Endothelial cell of umbilical vein (primary cell): ENCODE measurements around the gene FANCG. TPM values are rescaled to one million over a fixed set of nuclear protein-coding genes. Genes with fewer than 3 reads are reported as not detected.

Source experiments
- BruUV-seq: library from RNA; stranded (reverse); fragments of 400-500 nt; replicated peaks from 2 replicates; lab custom pipeline; 2021; lab: Mats Ljungman, UMichigan
- CTCF ChIA-PET: fragments of 300-600, 350-600 bp; sonication (Branson Sonifier 250); formaldehyde crosslinking; loops from one replicate; lab custom pipeline; 2021; ENCODE audit warnings: antibody characterized with exemption, inconsistent platforms; lab: Charles Lee
- POLR2A ChIA-PET: fragments of 300-600, 350-600 bp; sonication (Branson Sonifier 250); formaldehyde crosslinking; loops from one replicate; lab custom pipeline; 2021; ENCODE audit warnings: antibody characterized with exemption, inconsistent platforms; lab: Charles Lee
- DNase-seq: peaks from one replicate; pipeline ENCODE4 v3.0.0-alpha.2; 2011; ENCODE audit warnings: low read depth, low spot score
- FAIRE-seq: peaks from 2 replicates; lab custom pipeline; 2011; peaks lifted over from hg19 to GRCh38; lab: Jason Lieb, UNC
- H2AFZ ChIP-seq: 2 replicates; pipeline ENCODE4 v1.6.0; 2012; ENCODE audit warnings: low read depth, low read length, control low read depth, inconsistent platforms
- H3K27ac ChIP-seq: 2 replicates; pipeline ENCODE4 v1.5.1; 2011; ENCODE audit warnings: low read depth, mild to moderate bottlenecking, control low read depth, low read length, moderate library complexity; ENCODE audit not compliant: insufficient read depth
- H3K27me3 ChIP-seq, 2 experiments: 2 replicates each; pipeline versions ENCODE4 v1.6.0 to v1.6.1; 2011; ENCODE audit warnings: low read length in 2 of 2, mixed read lengths in 1 of 2; ENCODE audit not compliant: control insufficient read depth in 2 of 2, insufficient read depth in 2 of 2
- H3K36me3 ChIP-seq, 2 experiments: 2 replicates in 1 of 2; 3 replicates in 1 of 2; pipeline ENCODE4 v1.5.1; 2011; ENCODE audit warnings: low read length in 2 of 2, mild to moderate bottlenecking in 1 of 2, moderate library complexity in 1 of 2; ENCODE audit not compliant: control insufficient read depth in 2 of 2, insufficient read depth in 2 of 2; ENCODE audit errors: extremely low read depth in 1 of 2
- H3K4me1 ChIP-seq: 3 replicates; pipeline ENCODE4 v1.5.1; 2011; ENCODE audit warnings: mild to moderate bottlenecking, low read length; ENCODE audit not compliant: control insufficient read depth, insufficient read depth; ENCODE audit errors: extremely low read depth
- H3K4me2 ChIP-seq: 2 replicates; pipeline ENCODE4 v1.6.1; 2011; ENCODE audit warnings: low read length, control low read depth, mixed read lengths; ENCODE audit not compliant: insufficient read depth
- H3K4me3 ChIP-seq, 3 experiments: fragments of 200-600 bp in 1 of 3; sonication (generic), shearing (Covaris generic) in 1 of 3; replicated peaks in 1 of 3; 2 replicates each; pipeline ENCODE4 v1.5.1; 2011 to 2016; ENCODE audit warnings: control low read depth in 3 of 3, low read length in 3 of 3, mild to moderate bottlenecking in 2 of 3, inconsistent platforms in 1 of 3, low read depth in 1 of 3, moderate library complexity in 1 of 3; ENCODE audit not compliant: insufficient read depth in 1 of 3
- H3K79me2 ChIP-seq: 2 replicates; pipeline ENCODE4 v1.6.0; 2012; ENCODE audit warnings: low read length, inconsistent platforms; ENCODE audit not compliant: control insufficient read depth, insufficient read depth
- H3K9ac ChIP-seq: replicated peaks from 2 replicates; pipeline ENCODE3; 2011; ENCODE audit warnings: low read length, control low read depth; ENCODE audit not compliant: insufficient read depth; ENCODE audit errors: extremely low read depth
- H3K9me1 ChIP-seq: replicated peaks from 3 replicates; pipeline ENCODE4 v1.6.0; 2011; ENCODE audit warnings: mild to moderate bottlenecking, low read length; ENCODE audit not compliant: control insufficient read depth, insufficient read depth; ENCODE audit errors: extremely low read depth
- H3K9me3 ChIP-seq: replicated peaks from 2 replicates; pipeline ENCODE4 v1.5.1; 2012; ENCODE audit warnings: low read length, inconsistent platforms; ENCODE audit not compliant: control insufficient read depth, insufficient read depth
- H4K20me1 ChIP-seq: replicated peaks from 2 replicates; pipeline ENCODE3; 2011; ENCODE audit warnings: mild to moderate bottlenecking, low read length; ENCODE audit not compliant: control insufficient read depth, insufficient read depth; ENCODE audit errors: extremely low read depth
- EZH2 ChIP-seq: IDR thresholded peaks from 2 replicates; pipeline ENCODE4 v1.6.1; 2012; ENCODE audit warnings: borderline replicate concordance, low read depth, mild to moderate bottlenecking, moderate library complexity, low read length, inconsistent platforms; ENCODE audit not compliant: severe bottlenecking
- FOS ChIP-seq: IDR thresholded peaks from 2 replicates; pipeline ENCODE4 v1.6.1; 2011; ENCODE audit warnings: mild to moderate bottlenecking, low read length, moderate library complexity, borderline replicate concordance; ENCODE audit not compliant: insufficient read depth
- GATA2 ChIP-seq: IDR thresholded peaks from 2 replicates; pipeline ENCODE4 v1.7.0; 2011; ENCODE audit warnings: low read depth, mild to moderate bottlenecking, moderate library complexity, mixed read lengths, low read length; ENCODE audit not compliant: insufficient read length, insufficient read depth
- JUN ChIP-seq: IDR thresholded peaks from 2 replicates; pipeline ENCODE4 v1.6.1; 2011; ENCODE audit warnings: borderline replicate concordance, low read depth; ENCODE audit not compliant: insufficient read length, insufficient read depth
- MAX ChIP-seq: IDR thresholded peaks from 2 replicates; pipeline ENCODE4 v1.6.1; 2011; ENCODE audit not compliant: insufficient read depth, insufficient read length
- MYC ChIP-seq: IDR thresholded peaks from one replicate; pipeline ENCODE4 v1.6.1; 2011; ENCODE audit warnings: mild to moderate bottlenecking, low read depth, low read length
- POLR2A ChIP-seq: IDR thresholded peaks from 2 replicates; pipeline ENCODE4 v1.6.1; 2012; ENCODE audit warnings: low read depth, mild to moderate bottlenecking, control low read depth, low read length
- POLR2AphosphoS5 ChIP-seq: IDR thresholded peaks from 2 replicates; pipeline ENCODE4 v1.6.1; 2012; ENCODE audit warnings: low read depth, mild to moderate bottlenecking, control low read depth, low read length, moderate library complexity; ENCODE audit not compliant: insufficient read depth
- dilution Hi-C: fragments of 300-500 bp; cut with MboI; formaldehyde crosslinking; loops from one replicate; pipeline ENCODE4 v1.15.0; 2019; ENCODE audit warnings: low sequenced_read_pairs; ENCODE audit not compliant: extremely low pct_ligation_motif_present
- intact Hi-C: fragments of 100-400 bp; cut with micrococcal nuclease; formaldehyde crosslinking; loops from one replicate; pipeline ENCODE4 v1.10.0; 2022
- polyA plus RNA-seq, 4 experiments: library from polyadenylated mRNA; depleted of rRNA in 3 of 4; stranded (reverse) in 3 of 4; unstranded in 1 of 4; fragments of >200 nt; gene quantifications; 2 replicates each; pipeline versions ENCODE4 v1.2.1 to v1.2.3, GENCODE V29; 2011 to 2012; ENCODE audit warnings: missing spikeins in 1 of 4
- total RNA-seq: library from RNA; stranded (reverse); gene quantifications from 2 replicates; pipeline ENCODE4 v1.2.3, GENCODE V29; 2021
- TF ChIP-seq, protein P1 (sequence below), 2 donors: IDR thresholded peaks; 1 replicate in 1 of 2; 2 replicates in 1 of 2; pipeline ENCODE4 v1.5.1; 2011; ENCODE audit warnings: low read length in 2 of 2, mild to moderate bottlenecking in 2 of 2, moderate library complexity in 2 of 2, control low read depth in 1 of 2, inconsistent platforms in 1 of 2, low read depth in 1 of 2; ENCODE audit not compliant: insufficient read depth in 1 of 2; ENCODE audit errors: extremely low read depth in 1 of 2

The FANCG gene
- total and polyA plus RNA-seq, 2 donors (not counting 3 experiments of a cell fraction or from before 2014, with no cell fraction given): 31.6 to 58.0 TPM

DNA sequence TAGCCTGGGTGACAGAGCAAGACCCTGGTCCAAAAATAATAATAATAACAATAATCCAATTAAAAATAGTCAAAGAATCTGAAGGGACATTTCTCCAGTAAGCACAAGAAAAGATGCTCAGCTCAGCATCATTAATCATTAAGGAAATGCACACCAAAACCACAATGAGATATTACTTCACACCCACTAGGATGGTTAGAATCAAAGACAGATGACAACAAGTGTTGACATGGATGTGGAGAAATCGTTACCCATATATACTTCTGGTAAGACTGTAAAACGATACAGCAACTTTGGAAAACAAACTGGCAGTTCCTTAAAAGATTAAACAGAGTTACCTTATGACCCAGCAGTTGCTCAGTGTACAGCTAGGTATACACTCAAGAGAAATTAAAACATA, 5.3 kb upstream of the FANCG start:
- TF ChIP-seq FOS (no peak), MAX (no peak), EZH2 (no peak), JUN (no peak), GATA2 (no peak), POLR2AphosphoS5 (no peak), MYC (no peak), POLR2A (no peak)
- TF ChIP-seq, protein P1, sequence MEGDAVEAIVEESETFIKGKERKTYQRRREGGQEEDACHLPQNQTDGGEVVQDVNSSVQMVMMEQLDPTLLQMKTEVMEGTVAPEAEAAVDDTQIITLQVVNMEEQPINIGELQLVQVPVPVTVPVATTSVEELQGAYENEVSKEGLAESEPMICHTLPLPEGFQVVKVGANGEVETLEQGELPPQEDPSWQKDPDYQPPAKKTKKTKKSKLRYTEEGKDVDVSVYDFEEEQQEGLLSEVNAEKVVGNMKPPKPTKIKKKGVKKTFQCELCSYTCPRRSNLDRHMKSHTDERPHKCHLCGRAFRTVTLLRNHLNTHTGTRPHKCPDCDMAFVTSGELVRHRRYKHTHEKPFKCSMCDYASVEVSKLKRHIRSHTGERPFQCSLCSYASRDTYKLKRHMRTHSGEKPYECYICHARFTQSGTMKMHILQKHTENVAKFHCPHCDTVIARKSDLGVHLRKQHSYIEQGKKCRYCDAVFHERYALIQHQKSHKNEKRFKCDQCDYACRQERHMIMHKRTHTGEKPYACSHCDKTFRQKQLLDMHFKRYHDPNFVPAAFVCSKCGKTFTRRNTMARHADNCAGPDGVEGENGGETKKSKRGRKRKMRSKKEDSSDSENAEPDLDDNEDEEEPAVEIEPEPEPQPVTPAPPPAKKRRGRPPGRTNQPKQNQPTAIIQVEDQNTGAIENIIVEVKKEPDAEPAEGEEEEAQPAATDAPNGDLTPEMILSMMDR (IDR thresholded peaks at IDR 0.05; ENCODE audit: extremely low read depth in 1 of 2, insufficient read depth in 1 of 2, low read depth in 1 of 2, low read length in 2 of 2): no peak
- Histone ChIP-seq H3K79me2 (no peaks in the 10 kb centered on the region), H3K4me3 (no peak overlapping the region), H3K27ac (no peak overlapping the region), H3K36me3 (peaks cover 2 to 13% of the 10 kb centered on the region in 2 experiments), H3K9ac (no peak overlapping the region), H2AFZ (no peak overlapping the region), H3K4me2 (no peak overlapping the region), H3K9me3 (no peaks in the 10 kb centered on the region), H3K27me3 (no peaks in the 10 kb centered on the region), H3K4me1 (peaks cover 3% of the 10 kb centered on the region), H3K9me1 (no peaks in the 10 kb centered on the region), H4K20me1 (no peaks in the 10 kb centered on the region)
- BruUV-seq: no TSS peak
- POLR2A ChIA-PET: interaction anchor here (0.7 kb wide), 1 partner anchor 12 kb away, joined by 3 read pairs; no protein-coding TSS in a partner anchor
- dilution Hi-C loops: no loop called here
- DNase-seq (no peak), FAIRE-seq (no peak)
- CTCF ChIA-PET: no interaction called here
- intact Hi-C loops: no loop called here
